ENCODE measurements around the gene TMEM119. TPM values are rescaled to one million over a fixed set of nuclear protein-coding genes. Genes with fewer than 3 reads are reported as not detected.

TMEM119 gene
- total and polyA plus RNA-seq, 10 of the 15 experiments (the other 5 are each of a cell fraction or from before 2014, with no cell fraction given), result 0.11 to 0.44 (median 0.19) TPM; not detected in 5

DNA sequence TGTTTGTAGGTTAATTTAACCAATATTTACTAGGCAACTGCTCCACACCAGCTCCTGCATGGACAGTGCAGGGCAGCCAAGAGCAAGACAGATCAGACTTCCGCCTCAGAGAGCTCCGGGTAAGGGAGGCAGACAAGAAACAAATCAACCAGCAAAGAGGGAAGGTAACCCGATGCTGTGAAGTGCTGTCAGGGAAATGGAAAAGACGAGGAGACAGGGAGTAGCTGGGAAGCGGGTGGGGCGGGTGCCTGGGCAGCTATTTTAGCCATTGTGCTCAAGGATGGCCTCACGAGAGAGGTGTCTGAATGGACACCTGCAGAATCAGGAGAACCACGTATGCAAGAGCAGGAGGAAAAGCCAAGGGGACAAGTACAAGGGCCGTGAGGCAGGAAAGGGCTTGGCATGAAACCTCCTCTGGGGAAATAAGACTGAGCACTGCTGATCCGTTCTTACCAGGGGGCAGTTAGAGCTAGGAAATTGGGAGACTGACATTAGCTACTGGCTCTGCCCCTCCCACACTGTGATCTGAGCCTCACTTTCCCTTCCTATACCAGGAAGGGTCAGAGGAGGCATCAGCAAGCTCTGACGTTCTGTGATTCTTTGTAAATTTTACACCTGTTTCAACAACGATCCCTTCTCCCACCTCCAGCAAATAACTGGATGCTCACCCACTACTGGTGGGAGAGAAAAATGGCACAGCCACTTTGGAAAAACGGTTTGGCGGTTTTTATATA is 6.5 kb upstream of the TMEM119 start:
- POLR2A ChIA-PET, result no interaction called here
- intact Hi-C loops (cut with micrococcal nuclease; ENCODE audit: unreplicated experiment), result loop anchor here (5.0 kb wide), 1 partner anchor 687 kb away; no protein-coding TSS in a partner anchor
- no TSS peak for BruUV-seq (replicated peaks)

More for the DNA sequence above, 6.5 kb upstream of the TMEM119 start:
- no peak overlapping the region for H3K9ac ChIP-seq (ENCODE audit: control insufficient read depth, insufficient read depth, low read length)
- ChIA-PET SMC1A (ENCODE audit: uncharacterized antibody, unreplicated experiment) (interaction anchor here (1.4 to 1.5 kb wide), 2 partner anchors 9 to 12 kb away, joined by 5 read pairs; no protein-coding TSS in a partner anchor), RAD21 (ENCODE audit: unreplicated experiment) (no interaction called here), CTCF (interaction anchor here (0.6 to 0.8 kb wide), 2 partner anchors 9 to 15 kb away, joined by 3 to 4 read pairs; no protein-coding TSS in a partner anchor)
- no peaks in the 10 kb centered on the region for H4K20me1 ChIP-seq (ENCODE audit: control insufficient read depth, insufficient read depth)
- H3K4me2 ChIP-seq (ENCODE audit: control insufficient read depth, insufficient read depth), result no peak overlapping the region
- no peaks in the 10 kb centered on the region for H3K9me3 ChIP-seq (replicated peaks; ENCODE audit: control insufficient read depth, insufficient read depth, low read length)
- ATAC-seq (no peak), DNase-seq (ENCODE audit: low read depth, low spot score) (no peak), FAIRE-seq (no peak)
- peaks cover 5% of the 10 kb centered on the region for H3K4me1 ChIP-seq (ENCODE audit: control insufficient read depth, insufficient read depth, low read length)
- H3K4me3 ChIP-seq, result no peak overlapping the region
- H3K27ac ChIP-seq (ENCODE audit: control insufficient read depth, insufficient read depth), result no peak overlapping the region
- no peak overlapping the region for H2AFZ ChIP-seq (ENCODE audit: control insufficient read depth, low read depth, low read length)
- TF ChIP-seq ZNF274 (IDR thresholded peaks at IDR 0.05; ENCODE audit: insufficient read depth, insufficient read length) (no peak), ZSCAN29 (IDR thresholded peaks at IDR 0.05) (no peak), CHD4 (IDR thresholded peaks at IDR 0.05) (no peak), TCF3 (IDR thresholded peaks at IDR 0.05; ENCODE audit: borderline replicate concordance, insufficient read depth, low read depth, low read length) (no peak), NFIC (IDR thresholded peaks at IDR 0.05; ENCODE audit: low read depth, low read length) (no peak), POLR2AphosphoS5 (IDR thresholded peaks at IDR 0.05; ENCODE audit: low read length) (no peak), GABPA (IDR thresholded peaks at IDR 0.05; ENCODE audit: low read depth) (no peak), ESRRA (IDR thresholded peaks at IDR 0.05; ENCODE audit: low read length) (no peak), HDAC2 (IDR thresholded peaks at IDR 0.05) (no peak), MEF2A (IDR thresholded peaks at IDR 0.05; ENCODE audit: insufficient read depth, low read depth, low read length) (no peak), ZNF217 (IDR thresholded peaks at IDR 0.05) (no peak), PAX5 (IDR thresholded peaks at IDR 0.05; ENCODE audit: borderline replicate concordance, low read depth, low read length) (no peak), KDM1A (IDR thresholded peaks at IDR 0.05; ENCODE audit: borderline replicate concordance) (no peak), RBBP5 (conservative IDR thresholded peaks at IDR 0.05) (no peak), NR2C2 (IDR thresholded peaks at IDR 0.05; ENCODE audit: borderline replicate concordance, control insufficient read depth, insufficient read length, low read depth) (no peak), EGR1 (IDR thresholded peaks at IDR 0.05; ENCODE audit: borderline replicate concordance in 1 of 2, low read depth in 2 of 2, low read length in 2 of 2) (no peak), PAX8 (IDR thresholded peaks at IDR 0.05) (no peak)
- TF ChIP-seq, protein P1, sequence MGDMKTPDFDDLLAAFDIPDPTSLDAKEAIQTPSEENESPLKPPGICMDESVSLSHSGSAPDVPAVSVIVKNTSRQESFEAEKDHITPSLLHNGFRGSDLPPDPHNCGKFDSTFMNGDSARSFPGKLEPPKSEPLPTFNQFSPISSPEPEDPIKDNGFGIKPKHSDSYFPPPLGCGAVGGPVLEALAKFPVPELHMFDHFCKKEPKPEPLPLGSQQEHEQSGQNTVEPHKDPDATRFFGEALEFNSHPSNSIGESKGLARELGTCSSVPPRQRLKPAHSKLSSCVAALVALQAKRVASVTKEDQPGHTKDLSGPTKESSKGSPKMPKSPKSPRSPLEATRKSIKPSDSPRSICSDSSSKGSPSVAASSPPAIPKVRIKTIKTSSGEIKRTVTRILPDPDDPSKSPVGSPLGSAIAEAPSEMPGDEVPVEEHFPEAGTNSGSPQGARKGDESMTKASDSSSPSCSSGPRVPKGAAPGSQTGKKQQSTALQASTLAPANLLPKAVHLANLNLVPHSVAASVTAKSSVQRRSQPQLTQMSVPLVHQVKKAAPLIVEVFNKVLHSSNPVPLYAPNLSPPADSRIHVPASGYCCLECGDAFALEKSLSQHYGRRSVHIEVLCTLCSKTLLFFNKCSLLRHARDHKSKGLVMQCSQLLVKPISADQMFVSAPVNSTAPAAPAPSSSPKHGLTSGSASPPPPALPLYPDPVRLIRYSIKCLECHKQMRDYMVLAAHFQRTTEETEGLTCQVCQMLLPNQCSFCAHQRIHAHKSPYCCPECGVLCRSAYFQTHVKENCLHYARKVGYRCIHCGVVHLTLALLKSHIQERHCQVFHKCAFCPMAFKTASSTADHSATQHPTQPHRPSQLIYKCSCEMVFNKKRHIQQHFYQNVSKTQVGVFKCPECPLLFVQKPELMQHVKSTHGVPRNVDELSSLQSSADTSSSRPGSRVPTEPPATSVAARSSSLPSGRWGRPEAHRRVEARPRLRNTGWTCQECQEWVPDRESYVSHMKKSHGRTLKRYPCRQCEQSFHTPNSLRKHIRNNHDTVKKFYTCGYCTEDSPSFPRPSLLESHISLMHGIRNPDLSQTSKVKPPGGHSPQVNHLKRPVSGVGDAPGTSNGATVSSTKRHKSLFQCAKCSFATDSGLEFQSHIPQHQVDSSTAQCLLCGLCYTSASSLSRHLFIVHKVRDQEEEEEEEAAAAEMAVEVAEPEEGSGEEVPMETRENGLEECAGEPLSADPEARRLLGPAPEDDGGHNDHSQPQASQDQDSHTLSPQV (IDR thresholded peaks at IDR 0.05), result no peak
- TF ChIP-seq, protein P2, sequence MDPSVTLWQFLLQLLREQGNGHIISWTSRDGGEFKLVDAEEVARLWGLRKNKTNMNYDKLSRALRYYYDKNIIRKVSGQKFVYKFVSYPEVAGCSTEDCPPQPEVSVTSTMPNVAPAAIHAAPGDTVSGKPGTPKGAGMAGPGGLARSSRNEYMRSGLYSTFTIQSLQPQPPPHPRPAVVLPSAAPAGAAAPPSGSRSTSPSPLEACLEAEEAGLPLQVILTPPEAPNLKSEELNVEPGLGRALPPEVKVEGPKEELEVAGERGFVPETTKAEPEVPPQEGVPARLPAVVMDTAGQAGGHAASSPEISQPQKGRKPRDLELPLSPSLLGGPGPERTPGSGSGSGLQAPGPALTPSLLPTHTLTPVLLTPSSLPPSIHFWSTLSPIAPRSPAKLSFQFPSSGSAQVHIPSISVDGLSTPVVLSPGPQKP (IDR thresholded peaks at IDR 0.05; ENCODE audit: low read depth, low read length), result no peak
- no peaks in the 10 kb centered on the region for H3K27me3 ChIP-seq (replicated peaks in 1 of 2; ENCODE audit: control insufficient read depth in 2 of 2, insufficient read depth in 2 of 2, low read length in 1 of 2)
- no peaks in the 10 kb centered on the region for H3K36me3 ChIP-seq (ENCODE audit: control insufficient read depth in 2 of 2, insufficient read depth in 2 of 2, low read length in 1 of 2)
- in situ Hi-C loops (cut with MboI), result no loop called here
- 62% methylated on average over 14 of the region's 14 CpGs for WGBS (ENCODE audit: insufficient coverage, insufficient replicate concordance, low lambda C conversion rate, missing lambda C conversion rate)
- no peaks in the 10 kb centered on the region for H3K79me2 ChIP-seq (ENCODE audit: control insufficient read depth, insufficient read depth, low read length)

All from GM12878 (cell line).